HFF-Myc (cell line): ENCODE measurements around the gene MCM6.

Experiments used
- DNase-seq: peaks from one replicate; pipeline ENCODE4 v3.0.0-alpha.2; 2011; ENCODE audit warnings: low read depth; ENCODE audit errors: extremely low read depth
- H3K4me3 ChIP-seq: replicated peaks from 2 replicates; pipeline ENCODE4 v1.5.1; 2011; ENCODE audit warnings: low read depth, mild to moderate bottlenecking, control low read depth, low read length
- CTCF ChIP-seq: IDR thresholded peaks from 2 replicates; pipeline ENCODE4 v1.5.1; 2012; ENCODE audit warnings: mild to moderate bottlenecking, low read depth, low read length, control low read depth; ENCODE audit errors: missing control alignments

The MCM6 gene

DNA sequence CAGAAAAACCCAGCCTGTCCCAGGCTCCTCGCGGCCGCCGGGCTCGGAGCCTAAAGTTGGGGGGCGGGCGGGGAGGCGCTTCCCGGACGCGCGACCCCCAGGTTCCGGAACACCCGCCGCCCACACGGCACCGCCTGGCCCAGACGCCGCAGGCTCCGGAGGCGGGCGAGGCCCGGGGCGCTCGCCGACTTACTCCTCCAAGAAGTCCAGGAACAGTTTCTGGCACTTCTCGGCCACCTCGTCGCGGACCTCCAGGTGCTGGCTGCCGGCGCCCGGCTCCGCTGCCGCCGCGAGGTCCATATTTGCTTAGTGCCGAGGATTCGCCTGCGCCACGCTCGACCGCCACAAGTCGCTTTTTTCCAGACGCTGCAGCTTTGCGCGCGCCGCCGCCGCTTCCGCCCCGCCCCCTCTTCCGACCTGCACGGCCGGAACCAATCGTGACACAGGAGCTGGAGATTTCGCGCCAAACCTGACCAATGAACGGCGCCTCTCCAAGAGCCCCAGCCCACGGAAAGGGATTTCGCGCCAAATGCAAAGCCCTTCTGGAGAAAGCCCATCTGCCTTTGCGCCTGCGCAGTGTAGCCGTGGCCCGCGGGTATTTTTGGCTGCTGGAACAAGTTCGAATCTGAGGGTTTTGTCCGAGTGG, at the start of gene MCM6:
Gene MCM6, minus strand, starts transcription at position 378 of the 646 bp plus-strand sequence. Its CDS starts 78 bp downstream, at position 300.
- no peak for TF ChIP-seq CTCF
- DNase-seq, result peak; percentile 98
- H3K4me3 ChIP-seq, result peak within 1 kb of the TSS; percentile 82

DNA sequence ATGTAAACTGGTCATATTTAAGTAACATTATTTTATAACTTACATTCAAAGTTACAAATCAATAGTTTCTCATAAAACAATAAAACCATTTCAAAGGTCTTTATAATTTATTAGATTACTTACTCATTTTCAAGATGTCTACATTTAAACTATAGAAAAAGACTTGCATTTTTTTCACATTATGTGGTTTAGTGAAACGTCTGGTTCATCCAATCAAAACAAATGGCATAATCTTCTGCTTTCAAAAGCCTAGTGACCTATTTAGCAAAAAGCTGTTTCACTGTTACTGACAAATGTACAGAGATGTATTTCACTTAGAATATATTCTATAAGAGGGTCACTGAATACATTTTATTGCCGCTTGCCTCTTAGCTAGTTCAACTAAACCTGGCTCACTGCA, 49.3 kb upstream of the MCM6 start:
- TF ChIP-seq CTCF, result no peak

GRCh38 chr2:135916207-135916606, 40.0 kb upstream of the MCM6 start:
- H3K4me3 ChIP-seq, result no peak overlapping the region
- DNase-seq, result no peak
- peak; percentile 19 for TF ChIP-seq CTCF

More for the DNA sequence above, 49.3 kb upstream of the MCM6 start:
- no peak overlapping the region for H3K4me3 ChIP-seq
- DNase-seq, result no peak

DNA sequence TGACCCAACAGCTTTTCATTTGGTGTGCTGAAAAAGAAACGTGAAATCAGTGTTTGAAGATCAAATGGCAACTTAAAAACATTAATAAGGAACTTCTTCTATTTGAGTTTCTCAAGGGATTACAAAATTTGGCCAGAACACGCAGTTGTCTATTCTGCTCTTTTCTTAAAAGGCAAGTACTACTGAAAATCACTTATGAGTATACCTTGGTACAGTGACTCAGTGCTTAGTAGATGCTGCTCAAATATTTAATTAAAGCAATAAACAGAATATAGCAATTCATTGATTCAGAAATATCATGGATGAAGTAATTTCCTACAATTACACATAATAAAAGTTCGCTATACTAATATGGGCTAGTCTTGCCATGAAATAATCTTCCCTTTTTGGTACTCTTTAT, 38.2 kb upstream of the MCM6 start:
- no peak for DNase-seq
- no peak overlapping the region for H3K4me3 ChIP-seq
- TF ChIP-seq CTCF, result no peak

DNA sequence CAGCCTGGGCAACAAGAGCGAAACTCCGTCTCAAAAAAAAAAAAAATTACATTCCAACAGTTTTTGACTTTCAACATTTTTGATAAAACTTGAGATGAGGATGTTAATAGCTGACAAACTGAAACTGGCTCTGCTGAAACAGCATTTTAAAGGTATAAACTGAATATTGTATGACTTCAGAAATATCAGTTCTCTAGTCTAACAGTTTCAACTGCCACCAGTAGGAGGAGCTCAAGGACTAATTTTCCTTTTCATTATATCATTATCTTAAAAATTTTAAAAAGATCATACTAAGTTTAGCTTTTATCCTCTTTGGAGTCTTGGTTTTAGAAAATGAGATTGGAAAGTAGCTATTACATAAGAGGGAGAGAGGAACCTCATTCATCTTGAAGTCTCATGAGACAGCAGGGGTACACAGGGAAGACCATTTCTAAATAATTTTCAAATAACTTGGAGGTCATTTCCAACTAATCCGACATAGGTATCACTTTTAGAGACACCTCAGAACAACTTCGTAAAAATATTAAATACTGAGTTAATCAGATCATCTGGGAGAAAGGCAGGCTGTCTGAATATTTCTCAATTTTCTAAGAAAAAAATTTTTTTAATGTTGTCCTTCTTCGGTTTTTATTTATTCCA, 37.6 kb upstream of the MCM6 start:
- no peak overlapping the region for H3K4me3 ChIP-seq
- DNase-seq, result peak; percentile 26
- TF ChIP-seq CTCF, result peak; percentile 54

DNA sequence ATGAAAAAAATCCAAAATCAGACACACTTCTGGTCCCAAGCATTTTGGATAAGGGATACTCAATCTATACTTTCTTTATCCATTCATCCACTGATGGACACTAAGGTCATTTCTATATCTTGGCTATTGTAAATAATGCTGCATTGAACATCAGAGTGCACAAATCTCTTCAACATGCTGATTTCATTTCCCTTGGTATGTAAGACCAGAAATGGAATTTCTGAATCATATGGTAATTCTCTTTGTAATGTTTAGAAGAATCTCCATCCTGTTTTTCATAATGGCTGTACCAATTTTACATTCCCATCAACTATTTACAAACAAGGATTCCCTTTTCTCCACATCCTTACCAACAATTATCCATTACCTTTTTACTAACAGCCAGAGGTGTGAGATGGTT, 33.7 kb upstream of the MCM6 start:
- TF ChIP-seq CTCF, result no peak
- no peak for DNase-seq
- no peak overlapping the region for H3K4me3 ChIP-seq
